Endothelial cell of umbilical vein (primary cell): ENCODE data around the gene CADPS. TPM values are rescaled to one million over a fixed set of nuclear protein-coding genes. Genes with fewer than 3 reads are reported as not detected.
A peak's percentile ranks its signal among the peaks of the same experiment; 100 is the strongest.

Experiments
- BruUV-seq: library from RNA; stranded (reverse); fragments of 400-500 nt; replicated peaks from 2 replicates; lab custom pipeline; 2021; lab: Mats Ljungman, UMichigan
- CTCF ChIA-PET: fragments of 300-600, 350-600 bp; sonication (Branson Sonifier 250); formaldehyde crosslinking; loops from one replicate; lab custom pipeline; 2021; ENCODE audit warnings: antibody characterized with exemption, inconsistent platforms; lab: Charles Lee
- POLR2A ChIA-PET: fragments of 300-600, 350-600 bp; sonication (Branson Sonifier 250); formaldehyde crosslinking; loops from one replicate; lab custom pipeline; 2021; ENCODE audit warnings: antibody characterized with exemption, inconsistent platforms; lab: Charles Lee
- DNase-seq: peaks from one replicate; pipeline ENCODE4 v3.0.0-alpha.2; 2011; ENCODE audit warnings: low read depth, low spot score
- FAIRE-seq: peaks from 2 replicates; lab custom pipeline; 2011; peaks lifted over from hg19 to GRCh38; lab: Jason Lieb, UNC
- H2AFZ ChIP-seq: 2 replicates; pipeline ENCODE4 v1.6.0; 2012; ENCODE audit warnings: low read depth, low read length, control low read depth, inconsistent platforms
- H3K27ac ChIP-seq: 2 replicates; pipeline ENCODE4 v1.5.1; 2011; ENCODE audit warnings: low read depth, mild to moderate bottlenecking, control low read depth, low read length, moderate library complexity; ENCODE audit not compliant: insufficient read depth
- H3K27me3 ChIP-seq, 2 experiments: 2 replicates each; pipeline versions ENCODE4 v1.6.0 to v1.6.1; 2011; ENCODE audit warnings: low read length in 2 of 2, mixed read lengths in 1 of 2; ENCODE audit not compliant: control insufficient read depth in 2 of 2, insufficient read depth in 2 of 2
- H3K36me3 ChIP-seq, 2 experiments: 2 replicates in 1 of 2; 3 replicates in 1 of 2; pipeline ENCODE4 v1.5.1; 2011; ENCODE audit warnings: low read length in 2 of 2, mild to moderate bottlenecking in 1 of 2, moderate library complexity in 1 of 2; ENCODE audit not compliant: control insufficient read depth in 2 of 2, insufficient read depth in 2 of 2; ENCODE audit errors: extremely low read depth in 1 of 2
- H3K4me1 ChIP-seq: 3 replicates; pipeline ENCODE4 v1.5.1; 2011; ENCODE audit warnings: mild to moderate bottlenecking, low read length; ENCODE audit not compliant: control insufficient read depth, insufficient read depth; ENCODE audit errors: extremely low read depth
- H3K4me2 ChIP-seq: 2 replicates; pipeline ENCODE4 v1.6.1; 2011; ENCODE audit warnings: low read length, control low read depth, mixed read lengths; ENCODE audit not compliant: insufficient read depth
- H3K4me3 ChIP-seq, 3 experiments: fragments of 200-600 bp in 1 of 3; sonication (generic), shearing (Covaris generic) in 1 of 3; replicated peaks in 1 of 3; 2 replicates each; pipeline ENCODE4 v1.5.1; 2011 to 2016; ENCODE audit warnings: control low read depth in 3 of 3, low read length in 3 of 3, mild to moderate bottlenecking in 2 of 3, inconsistent platforms in 1 of 3, low read depth in 1 of 3, moderate library complexity in 1 of 3; ENCODE audit not compliant: insufficient read depth in 1 of 3
- H3K79me2 ChIP-seq: 2 replicates; pipeline ENCODE4 v1.6.0; 2012; ENCODE audit warnings: low read length, inconsistent platforms; ENCODE audit not compliant: control insufficient read depth, insufficient read depth
- H3K9ac ChIP-seq: replicated peaks from 2 replicates; pipeline ENCODE3; 2011; ENCODE audit warnings: low read length, control low read depth; ENCODE audit not compliant: insufficient read depth; ENCODE audit errors: extremely low read depth
- H3K9me1 ChIP-seq: replicated peaks from 3 replicates; pipeline ENCODE4 v1.6.0; 2011; ENCODE audit warnings: mild to moderate bottlenecking, low read length; ENCODE audit not compliant: control insufficient read depth, insufficient read depth; ENCODE audit errors: extremely low read depth
- H3K9me3 ChIP-seq: replicated peaks from 2 replicates; pipeline ENCODE4 v1.5.1; 2012; ENCODE audit warnings: low read length, inconsistent platforms; ENCODE audit not compliant: control insufficient read depth, insufficient read depth
- H4K20me1 ChIP-seq: replicated peaks from 2 replicates; pipeline ENCODE3; 2011; ENCODE audit warnings: mild to moderate bottlenecking, low read length; ENCODE audit not compliant: control insufficient read depth, insufficient read depth; ENCODE audit errors: extremely low read depth
- CTCF ChIP-seq, 2 donors: IDR thresholded peaks; 1 replicate in 1 of 2; 2 replicates in 1 of 2; pipeline ENCODE4 v1.5.1; 2011; ENCODE audit warnings: low read length in 2 of 2, mild to moderate bottlenecking in 2 of 2, moderate library complexity in 2 of 2, control low read depth in 1 of 2, inconsistent platforms in 1 of 2, low read depth in 1 of 2; ENCODE audit not compliant: insufficient read depth in 1 of 2; ENCODE audit errors: extremely low read depth in 1 of 2
- EZH2 ChIP-seq: IDR thresholded peaks from 2 replicates; pipeline ENCODE4 v1.6.1; 2012; ENCODE audit warnings: borderline replicate concordance, low read depth, mild to moderate bottlenecking, moderate library complexity, low read length, inconsistent platforms; ENCODE audit not compliant: severe bottlenecking
- FOS ChIP-seq: IDR thresholded peaks from 2 replicates; pipeline ENCODE4 v1.6.1; 2011; ENCODE audit warnings: mild to moderate bottlenecking, low read length, moderate library complexity, borderline replicate concordance; ENCODE audit not compliant: insufficient read depth
- GATA2 ChIP-seq: IDR thresholded peaks from 2 replicates; pipeline ENCODE4 v1.7.0; 2011; ENCODE audit warnings: low read depth, mild to moderate bottlenecking, moderate library complexity, mixed read lengths, low read length; ENCODE audit not compliant: insufficient read length, insufficient read depth
- JUN ChIP-seq: IDR thresholded peaks from 2 replicates; pipeline ENCODE4 v1.6.1; 2011; ENCODE audit warnings: borderline replicate concordance, low read depth; ENCODE audit not compliant: insufficient read length, insufficient read depth
- MAX ChIP-seq: IDR thresholded peaks from 2 replicates; pipeline ENCODE4 v1.6.1; 2011; ENCODE audit not compliant: insufficient read depth, insufficient read length
- MYC ChIP-seq: IDR thresholded peaks from one replicate; pipeline ENCODE4 v1.6.1; 2011; ENCODE audit warnings: mild to moderate bottlenecking, low read depth, low read length
- POLR2A ChIP-seq: IDR thresholded peaks from 2 replicates; pipeline ENCODE4 v1.6.1; 2012; ENCODE audit warnings: low read depth, mild to moderate bottlenecking, control low read depth, low read length
- POLR2AphosphoS5 ChIP-seq: IDR thresholded peaks from 2 replicates; pipeline ENCODE4 v1.6.1; 2012; ENCODE audit warnings: low read depth, mild to moderate bottlenecking, control low read depth, low read length, moderate library complexity; ENCODE audit not compliant: insufficient read depth
- dilution Hi-C: fragments of 300-500 bp; cut with MboI; formaldehyde crosslinking; loops from one replicate; pipeline ENCODE4 v1.15.0; 2019; ENCODE audit warnings: low sequenced_read_pairs; ENCODE audit not compliant: extremely low pct_ligation_motif_present
- intact Hi-C: fragments of 100-400 bp; cut with micrococcal nuclease; formaldehyde crosslinking; loops from one replicate; pipeline ENCODE4 v1.10.0; 2022
- polyA plus RNA-seq, 4 experiments: library from polyadenylated mRNA; depleted of rRNA in 3 of 4; stranded (reverse) in 3 of 4; unstranded in 1 of 4; fragments of >200 nt; gene quantifications; 2 replicates each; pipeline versions ENCODE4 v1.2.1 to v1.2.3, GENCODE V29; 2011 to 2012; ENCODE audit warnings: missing spikeins in 1 of 4
- total RNA-seq: library from RNA; stranded (reverse); gene quantifications from 2 replicates; pipeline ENCODE4 v1.2.3, GENCODE V29; 2021

The CADPS gene
- total and polyA plus RNA-seq, 2 donors (not counting 3 experiments of a cell fraction or from before 2014, with no cell fraction given): not detected

- no peaks in the 10 kb centered on the region for H3K36me3 ChIP-seq
- dilution Hi-C loops (no loop called here), intact Hi-C loops (loop anchor here (1.0 kb wide), 2 partner anchors 14 to 25 kb away; no protein-coding TSS in a partner anchor)
- H3K27ac ChIP-seq: peak overlapping the region; percentile 79
- peak; percentile 61 for DNase-seq
- peak overlapping the region; percentile 26 for H3K4me2 ChIP-seq
- H3K4me1 ChIP-seq: peaks cover 38% of the 10 kb centered on the region
- no TSS peak for BruUV-seq
- H3K9me3 ChIP-seq: no peaks in the 10 kb centered on the region
- FAIRE-seq: peak; percentile 99
- ChIA-PET POLR2A (interaction anchor here (1.0 to 1.5 kb wide), 2 partner anchors 17 to 28 kb away, joined by 3 to 5 read pairs; no protein-coding TSS in a partner anchor), CTCF (interaction anchor here (0.7 to 3.1 kb wide), 7 partner anchors 10 to 35 kb away, joined by 3 to 18 read pairs (median 9); no protein-coding TSS in a partner anchor)
- H3K27me3 ChIP-seq: no peaks in the 10 kb centered on the region
- no peak overlapping the region for H3K4me3 ChIP-seq
- no peaks in the 10 kb centered on the region for H3K79me2 ChIP-seq
- TF ChIP-seq GATA2 (peak; percentile 35), FOS (peak; percentile 59), POLR2AphosphoS5 (peak; percentile 70), MYC (no peak), MAX (no peak), JUN (no peak), POLR2A (peak; percentile 69)
- H3K9ac ChIP-seq: peak overlapping the region; percentile 46
- H4K20me1 ChIP-seq: no peaks in the 10 kb centered on the region
- H2AFZ ChIP-seq: peak overlapping the region; percentile 8
- no peaks in the 10 kb centered on the region for H3K9me1 ChIP-seq
Observed at GRCh38 chr3:62587169-62587568, 288.0 kb downstream of the CADPS start.

- intact Hi-C loops: no loop called here
- FAIRE-seq (peak; percentile 15), DNase-seq (no peak)
- no peaks in the 10 kb centered on the region for H3K9me3 ChIP-seq
- no peaks in the 10 kb centered on the region for H3K36me3 ChIP-seq
- no peaks in the 10 kb centered on the region for H3K27me3 ChIP-seq
- no peaks in the 10 kb centered on the region for H3K79me2 ChIP-seq
- H3K9me1 ChIP-seq: no peaks in the 10 kb centered on the region
- TF ChIP-seq JUN (no peak), EZH2 (no peak), POLR2A (no peak), MAX (no peak), CTCF (IDR thresholded peaks at IDR 0.05; ENCODE audit: extremely low read depth in 1 of 2, insufficient read depth in 1 of 2, low read depth in 1 of 2, low read length in 2 of 2) (no peak), POLR2AphosphoS5 (no peak), GATA2 (no peak), FOS (no peak), MYC (no peak)
- no peaks in the 10 kb centered on the region for H4K20me1 ChIP-seq
- H2AFZ ChIP-seq: peak overlapping the region; percentile 86
- H3K4me3 ChIP-seq: no peak overlapping the region
- ChIA-PET CTCF (interaction anchor here (1.7 to 3.1 kb wide), 3 partner anchors 11 to 27 kb away, joined by 9 to 15 read pairs (median 14); no protein-coding TSS in a partner anchor), POLR2A (interaction anchor here (1.5 kb wide), 1 partner anchor 18 kb away, joined by 5 read pairs; no protein-coding TSS in a partner anchor)
- H3K4me2 ChIP-seq: peak overlapping the region; percentile 37
- no TSS peak for BruUV-seq
- peaks cover 38% of the 10 kb centered on the region for H3K4me1 ChIP-seq
- dilution Hi-C loops: no loop called here
- peak overlapping the region; percentile 52 for H3K9ac ChIP-seq
- peak overlapping the region; percentile 79 for H3K27ac ChIP-seq
Observed at GRCh38 chr3:62586356-62586755, 288.9 kb downstream of the CADPS start.
